ENCODE data around the gene TRIM15. TPM values are rescaled to one million over a fixed set of nuclear protein-coding genes. Genes with fewer than 3 reads are reported as not detected.

The TRIM15 gene
- total and polyA plus RNA-seq, 8 donors = 0.13 to 24.6 TPM; not detected in 6

DNA sequence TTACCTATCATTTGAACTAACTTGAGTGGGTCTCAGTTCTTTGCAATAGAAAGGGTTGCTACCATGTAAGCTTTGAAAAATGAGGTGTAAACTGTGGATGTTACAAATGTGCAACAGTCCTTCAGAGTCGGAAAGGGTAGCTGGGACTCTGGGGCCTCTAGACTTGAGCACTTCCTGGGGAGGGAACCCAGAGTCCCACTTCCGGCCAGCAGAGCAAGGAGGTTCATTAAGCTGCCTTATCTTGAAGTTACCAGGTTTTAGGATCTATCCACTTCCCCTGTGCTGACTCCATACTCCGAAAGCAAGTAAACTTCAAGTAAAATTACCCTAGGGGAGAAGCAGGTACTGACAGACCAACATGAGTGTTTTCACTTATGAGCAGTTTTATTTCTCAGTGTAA is 11.8 kb upstream of the TRIM15 start:
- 48 to 71% (median 63%) methylated on average over 3 of the region's 3 CpGs for WGBS, 5 donors
- DNase-seq = no peak

DNA sequence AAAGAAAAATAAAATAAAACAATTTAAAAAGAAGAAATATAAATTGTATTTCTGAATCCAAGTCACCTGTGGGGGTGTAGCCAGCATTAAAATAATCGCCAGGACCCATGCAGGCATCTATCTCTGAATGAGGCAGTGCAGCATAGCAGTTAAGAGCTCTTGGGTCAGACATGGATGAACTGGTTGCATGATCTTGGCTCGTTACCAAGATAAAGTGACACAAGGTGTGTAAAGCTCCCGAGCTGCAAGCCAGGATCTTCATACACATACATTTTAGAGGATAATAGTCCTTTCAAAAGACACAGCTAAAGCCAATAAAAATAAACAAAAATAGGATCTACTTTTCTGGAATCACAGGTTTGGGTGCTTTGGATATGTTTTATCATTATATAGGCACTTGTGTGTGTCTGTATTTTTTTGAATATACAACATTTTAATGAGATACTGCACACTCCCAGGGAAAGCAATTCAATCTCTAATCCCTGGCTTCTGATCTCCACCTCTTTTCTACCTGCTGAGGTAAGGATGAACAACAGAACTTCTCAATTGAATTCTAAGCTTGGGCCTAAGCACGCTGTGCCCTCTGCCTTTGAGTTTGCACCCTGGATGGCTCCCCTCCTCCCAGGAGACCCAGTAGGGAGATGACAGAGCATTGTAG is 11.2 kb upstream of the TRIM15 start:
- H3K4me1 ChIP-seq = peaks cover 0 to 10% (median 0%) of the 10 kb centered on the region in 4 donors
- H3K9me3 ChIP-seq = no peaks in the 10 kb centered on the region
- peaks cover 0 to 57% (median 3%) of the 10 kb centered on the region in 3 donors for H3K27me3 ChIP-seq
- WGBS, 5 donors = 43 to 65% (median 55%) methylated on average over 4 of the region's 4 CpGs
- no peaks in the 10 kb centered on the region for H3K36me3 ChIP-seq
- no peak for DNase-seq
- no peak for TF ChIP-seq EP300 (IDR thresholded peaks at IDR 0.05)
- no peak for TF ChIP-seq POLR2AphosphoS5 (IDR thresholded peaks at IDR 0.05)
- no peak for TF ChIP-seq CTCF (IDR thresholded peaks at IDR 0.05)
- TF ChIP-seq POLR2A (IDR thresholded peaks at IDR 0.05) = no peak
- no peak overlapping the region for H3K4me3 ChIP-seq
- intact Hi-C loops (cut with DNase I; ENCODE audit: low total_unique reads) = no loop called here
- no peak overlapping the region for H3K27ac ChIP-seq

More for the DNA sequence above, 11.8 kb upstream of the TRIM15 start:
- Histone ChIP-seq H3K4me1 (peaks cover 0 to 6% (median 0%) of the 10 kb centered on the region in 4 donors), H3K4me3 (no peak overlapping the region), H3K27ac (no peak overlapping the region), H3K9me3 (no peaks in the 10 kb centered on the region), H3K36me3 (no peaks in the 10 kb centered on the region), H3K27me3 (peaks cover 0 to 58% (median 0%) of the 10 kb centered on the region in 3 donors)
- intact Hi-C loops (cut with DNase I; ENCODE audit: low total_unique reads) = no loop called here
- TF ChIP-seq EP300 (IDR thresholded peaks at IDR 0.05) (no peak), POLR2AphosphoS5 (IDR thresholded peaks at IDR 0.05) (no peak), POLR2A (IDR thresholded peaks at IDR 0.05) (no peak), CTCF (IDR thresholded peaks at IDR 0.05) (no peak)

- intact Hi-C loops (cut with DNase I; ENCODE audit: low total_unique reads) = no loop called here
- no peaks in the 10 kb centered on the region for H3K36me3 ChIP-seq
- H3K27ac ChIP-seq = no peak overlapping the region
- H3K4me1 ChIP-seq = peaks cover 0 to 10% (median 0%) of the 10 kb centered on the region in 4 donors
- TF ChIP-seq POLR2AphosphoS5 (IDR thresholded peaks at IDR 0.05) (no peak), EP300 (IDR thresholded peaks at IDR 0.05) (no peak), POLR2A (IDR thresholded peaks at IDR 0.05) (no peak), CTCF (IDR thresholded peaks at IDR 0.05) (no peak)
- no peak for DNase-seq
- H3K4me3 ChIP-seq = no peak overlapping the region
- no peaks in the 10 kb centered on the region for H3K9me3 ChIP-seq
- H3K27me3 ChIP-seq = peaks cover 0 to 51% (median 3%) of the 10 kb centered on the region in 3 donors
- 74 to 83% (median 77%) methylated on average over 3 of the region's 3 CpGs for WGBS, 5 donors
These were observed 10.3 kb upstream of the TRIM15 start for GRCh38 chr6:30152910-30153610.

GRCh38 chr6:30154061-30154460 is 9.3 kb upstream of the TRIM15 start:
- TF ChIP-seq EP300 (IDR thresholded peaks at IDR 0.05) (no peak), POLR2A (IDR thresholded peaks at IDR 0.05) (no peak), POLR2AphosphoS5 (IDR thresholded peaks at IDR 0.05) (no peak), CTCF (IDR thresholded peaks at IDR 0.05) (no peak)
- no peak for DNase-seq
- no peak overlapping the region for H3K4me3 ChIP-seq
- WGBS, 5 donors = 83 to 87% (median 86%) methylated on average over 17 of the region's 17 CpGs
- H3K9me3 ChIP-seq = no peaks in the 10 kb centered on the region
- H3K4me1 ChIP-seq = peaks cover 0 to 10% (median 0%) of the 10 kb centered on the region in 4 donors
- H3K27ac ChIP-seq = no peak overlapping the region
- H3K36me3 ChIP-seq = no peaks in the 10 kb centered on the region
- intact Hi-C loops (cut with DNase I; ENCODE audit: low total_unique reads) = no loop called here
- H3K27me3 ChIP-seq = peaks cover 0 to 52% (median 3%) of the 10 kb centered on the region in 3 donors

All from stomach (tissue), 9 donors.